Stimulated activated CD8-positive, alpha-beta memory T cell treated with anti-CD3 and anti-CD28 coated beads, Interleukin-7, amount 100 ng/mL, for 4 hours (primary cell): ENCODE results near the gene RASD1.
A peak's percentile ranks its signal among the peaks of the same experiment; 100 is the strongest.

ENCODE experiments used
- DNase-seq, 2 donors: peaks; one replicate each; pipeline ENCODE4 v3.0.0-alpha.2; 2020; ENCODE audit warnings: low read depth in 2 of 2

The RASD1 gene, protein sequence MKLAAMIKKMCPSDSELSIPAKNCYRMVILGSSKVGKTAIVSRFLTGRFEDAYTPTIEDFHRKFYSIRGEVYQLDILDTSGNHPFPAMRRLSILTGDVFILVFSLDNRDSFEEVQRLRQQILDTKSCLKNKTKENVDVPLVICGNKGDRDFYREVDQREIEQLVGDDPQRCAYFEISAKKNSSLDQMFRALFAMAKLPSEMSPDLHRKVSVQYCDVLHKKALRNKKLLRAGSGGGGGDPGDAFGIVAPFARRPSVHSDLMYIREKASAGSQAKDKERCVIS

DNA sequence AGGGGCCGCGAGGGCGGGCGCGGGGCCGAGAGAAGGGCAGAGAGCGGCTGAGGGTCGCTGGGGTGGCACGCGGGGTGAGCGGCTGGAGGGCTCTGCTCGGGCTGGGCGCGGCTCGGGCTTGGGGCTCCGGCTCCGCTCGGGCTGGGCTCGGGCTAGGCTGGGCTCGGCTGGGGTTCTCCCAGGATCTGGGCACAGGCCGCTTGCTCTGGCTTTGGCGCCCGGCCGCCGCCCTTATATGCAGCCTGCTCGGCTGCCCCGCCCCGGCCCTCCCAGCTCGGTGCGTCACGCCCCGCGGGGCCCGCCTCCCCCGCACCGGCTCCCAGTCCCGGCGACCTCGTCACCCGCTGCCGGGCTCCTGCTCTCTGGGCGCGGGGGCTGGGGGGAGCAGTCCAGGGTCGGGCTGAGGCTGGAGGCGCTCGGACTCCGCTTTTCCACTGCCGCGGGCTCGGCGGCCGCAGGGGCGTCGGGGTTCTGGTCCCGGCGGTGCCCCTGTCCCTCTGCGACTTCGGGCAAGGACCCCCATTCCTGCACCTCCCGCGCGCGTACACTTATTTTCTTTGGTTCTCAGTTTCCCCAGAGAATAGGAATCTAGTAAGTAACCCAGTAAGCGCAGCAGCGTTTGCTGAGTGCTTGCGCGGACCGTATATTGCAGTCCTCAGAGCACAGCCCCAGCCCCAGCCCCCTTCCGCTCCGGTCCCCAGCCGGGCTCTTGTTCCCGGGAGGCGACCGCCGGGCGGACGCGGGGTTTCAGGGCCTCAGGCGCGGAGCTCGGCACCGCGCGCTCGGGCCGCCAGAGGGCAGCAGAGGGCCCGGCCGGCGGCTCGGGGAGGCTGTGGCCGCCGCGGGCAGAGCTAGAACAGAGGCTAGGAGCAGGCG, at the start of gene RASD1:
Gene RASD1, minus strand, starts transcription at position 207 of the 876 bp plus-strand sequence. CDS start 214 bp downstream, outside the sequence.
- DNase-seq, result peak; percentile 48 to 73

DNA sequence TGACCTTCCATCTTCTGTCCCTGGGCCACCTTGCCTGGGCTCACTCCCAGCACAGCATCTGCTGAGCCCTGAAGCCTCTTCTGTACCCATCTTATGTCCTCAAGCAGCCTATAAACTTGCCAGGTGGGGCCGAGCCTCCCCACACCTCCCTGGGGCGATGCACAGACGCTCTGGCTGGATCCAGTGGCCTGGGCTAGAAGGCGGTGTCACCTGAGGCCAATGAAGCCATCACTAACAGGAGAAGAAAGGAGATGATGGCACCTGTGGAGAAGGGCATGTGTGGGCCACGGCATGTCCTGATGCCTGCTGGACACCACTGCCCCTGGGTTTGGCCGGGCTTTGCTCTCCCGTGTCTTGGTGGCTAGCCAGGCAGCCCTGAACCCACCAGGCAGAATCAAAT, 49.8 kb upstream of the RASD1 start:
- DNase-seq, result no peak

DNA sequence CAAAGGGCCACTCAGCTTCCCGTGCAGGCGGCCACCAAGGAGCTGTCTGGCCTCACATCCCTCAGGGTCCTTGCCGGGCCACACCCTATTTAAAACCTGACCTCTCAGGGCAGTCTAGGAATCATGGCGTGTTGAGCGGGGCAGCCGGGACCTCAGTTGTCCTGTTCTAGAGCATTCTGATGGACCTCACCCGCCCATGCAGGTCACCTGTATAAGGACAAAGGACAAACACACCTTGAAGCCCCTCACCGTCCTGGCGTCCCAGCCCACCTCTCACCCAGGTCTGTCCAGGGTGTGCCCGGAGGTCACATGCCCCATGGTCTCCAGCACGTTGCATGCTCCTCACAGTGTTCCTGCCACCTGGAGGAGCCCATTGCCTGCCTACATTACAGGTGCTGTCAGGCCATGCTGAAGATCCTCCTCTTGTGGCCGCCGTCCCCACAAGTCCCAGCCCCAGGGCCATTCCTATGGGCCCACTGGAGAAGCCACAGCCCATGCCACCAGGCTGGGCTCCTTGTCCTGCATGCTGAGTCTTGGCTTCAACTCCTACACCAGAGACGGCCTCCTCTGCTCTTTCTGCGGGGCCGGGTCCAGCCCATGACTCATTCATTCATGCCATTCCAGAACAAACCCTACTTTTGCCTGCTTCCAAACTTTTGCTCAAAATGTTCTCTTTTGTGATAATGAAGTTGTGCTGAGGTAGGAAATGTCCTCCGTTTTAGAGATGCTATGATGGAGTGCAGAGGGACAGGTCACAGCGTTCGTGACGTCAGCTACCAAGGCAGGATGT, 49.0 kb upstream of the RASD1 start:
- no peak for DNase-seq

DNA sequence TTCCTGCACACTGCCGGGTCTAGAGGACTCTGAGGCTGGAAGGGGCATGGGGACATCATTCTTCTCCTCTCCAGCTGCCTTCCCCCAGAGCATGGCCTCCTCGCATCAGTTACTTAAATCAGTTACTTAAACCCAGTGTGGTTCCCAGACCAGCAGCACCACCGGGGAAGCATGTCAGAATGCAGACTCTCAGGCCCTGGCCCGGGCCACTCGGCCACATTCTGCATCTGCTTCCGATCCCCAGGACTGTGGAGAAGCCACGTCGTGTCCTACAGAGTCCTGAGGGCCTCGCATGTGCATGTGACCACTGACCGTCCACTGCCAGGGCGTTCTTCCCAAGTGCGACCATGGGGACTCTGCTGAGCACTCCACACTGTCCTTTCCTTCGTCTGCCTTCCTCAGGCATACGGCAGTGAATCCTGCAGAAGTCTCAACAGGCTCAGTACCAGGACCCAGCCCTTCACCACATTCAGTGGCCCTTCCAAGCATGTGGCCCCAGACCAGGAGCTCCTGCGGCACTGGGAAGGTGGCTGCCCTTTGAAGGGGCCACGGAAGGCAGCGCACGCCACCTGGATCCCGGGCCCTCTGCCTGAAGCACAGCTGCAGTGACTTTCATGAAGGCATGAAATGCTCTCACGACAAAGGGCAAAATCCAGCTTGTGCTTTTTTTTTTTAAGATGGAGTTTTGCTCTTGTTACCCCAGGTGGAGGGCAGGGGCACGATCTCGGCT, 46.9 kb upstream of the RASD1 start:
- no peak for DNase-seq

DNA sequence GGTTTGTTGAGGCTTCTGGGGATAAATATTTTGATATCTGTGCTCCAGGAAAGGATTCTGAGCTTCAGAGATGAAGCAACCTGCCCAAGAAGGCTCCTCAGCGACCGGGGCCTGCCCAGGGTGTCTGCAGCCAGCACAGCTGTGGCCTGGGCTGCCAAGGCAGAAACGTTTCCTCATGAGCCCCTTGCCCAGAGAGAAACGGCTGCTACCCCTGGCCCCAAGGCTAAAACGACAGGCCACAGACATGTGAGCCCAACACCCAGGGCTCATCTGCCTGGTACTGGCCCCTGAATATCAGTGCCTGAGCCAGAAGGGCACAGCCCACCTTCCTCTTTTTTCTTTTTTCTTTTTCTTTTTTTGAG, 45.4 kb upstream of the RASD1 start:
- no peak for DNase-seq

DNA sequence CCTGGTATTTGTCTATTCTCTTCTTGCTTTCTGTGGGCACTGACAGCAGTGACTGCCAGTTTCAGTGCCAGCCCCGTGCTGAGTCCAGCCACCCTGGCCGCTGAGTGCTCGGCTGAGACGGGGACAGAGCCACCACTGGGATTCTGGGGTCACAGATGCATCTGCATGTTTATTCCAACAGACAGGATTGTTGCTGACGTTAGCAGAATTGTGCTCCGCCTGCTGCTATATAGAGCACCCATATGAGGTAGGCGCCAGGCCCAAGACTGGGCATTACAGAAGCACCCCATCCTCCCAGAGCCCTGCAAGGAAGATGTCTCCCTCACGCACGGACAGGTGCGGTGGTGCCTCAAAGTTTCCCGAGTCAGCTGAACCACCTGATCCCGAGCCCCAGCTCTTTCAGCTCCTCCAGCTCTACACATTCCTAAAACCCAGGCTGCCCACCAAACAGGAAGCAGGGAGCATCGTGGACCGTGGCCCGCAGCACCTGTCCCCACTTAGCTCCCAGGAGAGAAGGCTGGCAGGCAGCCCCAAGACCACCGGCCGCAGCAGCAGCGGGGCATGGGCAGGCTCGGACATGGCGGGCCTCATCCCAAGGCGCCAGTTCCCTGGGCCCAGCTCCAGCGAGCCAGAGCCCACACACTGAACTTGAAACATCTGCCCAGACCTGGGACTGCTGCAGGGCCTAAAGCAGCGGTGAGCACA, 44.9 kb upstream of the RASD1 start:
- no peak for DNase-seq

DNA sequence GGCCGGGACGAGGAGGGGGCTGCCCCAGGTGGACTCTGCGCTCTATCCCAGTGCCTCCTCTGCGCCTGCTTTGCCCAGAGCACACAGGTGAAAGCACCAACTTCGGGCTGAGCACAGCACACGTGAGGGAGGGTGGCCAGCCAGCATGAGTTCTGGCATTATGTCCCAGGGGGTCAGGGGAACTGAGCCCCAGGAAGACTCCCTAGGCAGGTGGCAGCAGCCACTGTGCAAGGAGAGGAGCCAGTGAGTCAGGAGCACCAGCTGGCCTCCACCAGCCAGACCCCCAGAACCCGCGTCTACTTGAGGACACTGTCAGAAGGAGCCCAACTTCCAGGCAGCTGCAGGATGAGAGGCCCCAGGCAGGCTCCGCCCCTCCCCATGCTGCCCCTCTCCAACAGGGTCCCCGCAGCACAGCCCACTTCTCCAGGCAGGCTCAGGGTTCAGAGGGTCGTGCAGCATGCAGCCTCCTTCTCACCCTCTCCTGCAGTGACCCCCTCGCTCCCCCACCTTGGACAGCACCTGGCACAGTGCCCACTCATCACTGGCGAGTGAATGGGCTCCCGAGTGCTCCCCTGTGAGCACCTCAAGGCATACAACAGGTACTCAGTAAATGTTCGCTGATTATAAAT, 44.2 kb upstream of the RASD1 start:
- DNase-seq, result no peak

DNA sequence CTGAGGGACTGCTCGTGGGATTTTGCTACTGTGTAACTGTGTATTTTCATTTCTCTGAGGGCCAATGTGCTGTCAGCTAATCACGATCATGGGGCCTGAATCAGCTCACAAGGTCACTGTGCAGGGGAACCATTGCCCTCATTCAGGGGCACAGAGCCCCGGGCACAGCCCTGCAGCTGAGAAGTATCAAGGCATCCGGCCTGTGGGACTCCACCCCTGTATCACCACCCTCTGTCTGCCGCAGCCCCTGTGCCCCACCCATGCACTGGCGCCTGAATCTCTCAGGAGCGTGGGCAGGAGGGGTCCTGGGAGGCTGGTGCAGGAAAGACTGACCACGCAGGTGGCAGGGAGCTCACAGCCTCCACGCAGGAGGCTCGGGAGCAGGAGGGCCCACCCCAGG, 43.4 kb upstream of the RASD1 start:
- no peak for DNase-seq

DNA sequence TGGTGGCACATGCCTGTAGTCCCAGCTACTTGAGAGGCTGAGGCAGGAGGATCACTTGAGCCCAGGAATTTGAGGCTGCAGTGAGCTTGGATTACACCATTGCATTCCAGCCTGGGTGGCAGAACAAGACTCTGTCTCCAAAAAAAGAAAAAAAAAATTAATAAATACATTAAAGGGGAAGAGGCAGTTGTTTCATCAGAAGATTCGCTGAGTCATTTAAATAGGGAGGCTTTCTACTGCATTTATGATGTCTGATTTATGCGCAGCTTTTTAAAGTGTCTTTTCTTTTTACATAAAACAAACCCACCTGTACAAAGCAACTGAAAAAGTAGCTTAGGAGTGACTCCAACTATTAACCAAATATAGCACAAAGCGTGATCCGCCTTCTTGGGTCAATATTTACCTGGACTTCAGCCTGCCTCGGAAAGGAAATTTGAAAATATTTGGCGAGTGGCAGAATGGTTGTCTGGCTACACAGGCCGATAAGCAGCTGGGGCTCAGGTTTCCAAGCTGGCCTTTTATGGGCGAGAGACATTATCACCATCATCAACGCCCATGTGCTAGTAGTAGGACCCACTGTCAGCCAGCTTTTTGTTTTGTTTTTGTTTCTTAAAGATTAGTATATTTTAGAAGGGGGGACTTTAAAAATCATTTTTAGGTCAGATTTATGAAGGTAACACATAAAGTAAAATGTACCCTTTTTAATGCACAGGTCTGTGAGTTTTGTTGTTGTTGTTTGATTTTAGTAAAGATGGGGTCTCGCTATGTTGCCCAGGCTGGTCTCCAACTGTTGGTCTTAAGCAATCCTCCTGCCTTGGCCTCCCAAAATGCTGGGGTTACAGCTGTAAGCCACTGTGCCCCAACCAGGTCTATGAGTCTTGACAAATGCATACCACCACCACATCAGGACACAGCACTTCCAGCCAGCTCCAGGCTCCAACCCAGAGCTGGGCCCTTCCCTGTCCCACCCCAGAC, 42.5 kb upstream of the RASD1 start:
- no peak for DNase-seq

DNA sequence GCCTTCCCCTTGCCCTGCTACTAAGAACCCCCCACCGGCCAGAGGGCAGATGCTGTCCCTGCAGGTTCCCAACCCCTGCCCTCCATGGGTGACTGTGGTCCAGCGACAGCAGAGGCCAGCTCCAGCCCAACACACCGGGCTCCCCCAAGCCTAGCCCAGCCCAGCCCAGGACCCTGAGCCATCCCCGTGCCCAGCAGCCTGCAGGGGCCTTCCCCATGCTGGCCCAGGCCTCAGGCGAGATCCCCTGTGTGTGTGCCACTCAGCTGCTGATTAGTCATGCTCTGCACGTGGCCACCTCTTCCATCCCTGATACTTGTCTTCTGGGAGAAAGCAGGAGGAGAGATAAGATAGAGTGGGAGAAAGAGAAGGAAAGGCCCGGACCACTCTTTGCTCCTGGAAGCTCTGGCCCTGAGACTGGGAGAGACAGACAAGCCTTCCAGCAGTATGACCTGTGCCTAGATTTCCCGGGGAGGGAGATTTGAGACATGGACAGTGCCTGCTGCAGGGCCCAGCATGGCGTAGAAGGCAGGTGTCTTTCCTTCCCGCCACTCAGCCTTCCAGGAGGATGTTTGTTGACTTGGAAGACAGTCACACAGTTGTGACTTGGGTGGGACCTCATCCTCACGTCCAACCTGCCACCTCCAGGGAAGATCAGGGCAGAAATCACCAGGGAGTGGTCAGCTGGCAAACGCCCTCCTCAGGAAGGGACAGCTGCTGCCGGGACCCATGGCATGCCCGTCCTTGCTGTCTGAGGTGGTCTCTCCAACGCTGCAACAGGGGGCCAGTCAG, 41.3 kb upstream of the RASD1 start:
- DNase-seq, result no peak

DNA sequence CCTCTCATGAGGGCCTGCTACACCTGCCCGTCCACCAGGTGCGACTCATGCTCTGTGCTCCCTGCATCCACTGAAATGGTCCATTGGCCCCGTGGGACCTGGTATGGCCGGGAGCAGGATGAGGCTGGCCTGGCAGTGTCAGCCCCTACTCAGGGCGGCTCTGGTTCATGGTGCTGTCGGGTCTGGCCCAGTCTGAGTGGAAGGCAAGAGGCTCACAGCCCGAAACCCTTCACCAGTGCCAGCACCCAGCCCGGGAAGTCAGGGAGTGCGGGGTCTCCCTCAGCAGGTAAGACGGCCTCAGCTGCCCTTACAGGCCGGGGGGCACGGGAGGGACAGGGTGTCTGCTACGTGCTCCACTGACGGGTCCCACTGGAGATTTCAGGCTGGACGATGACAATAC, 40.5 kb upstream of the RASD1 start:
- DNase-seq, result no peak

DNA sequence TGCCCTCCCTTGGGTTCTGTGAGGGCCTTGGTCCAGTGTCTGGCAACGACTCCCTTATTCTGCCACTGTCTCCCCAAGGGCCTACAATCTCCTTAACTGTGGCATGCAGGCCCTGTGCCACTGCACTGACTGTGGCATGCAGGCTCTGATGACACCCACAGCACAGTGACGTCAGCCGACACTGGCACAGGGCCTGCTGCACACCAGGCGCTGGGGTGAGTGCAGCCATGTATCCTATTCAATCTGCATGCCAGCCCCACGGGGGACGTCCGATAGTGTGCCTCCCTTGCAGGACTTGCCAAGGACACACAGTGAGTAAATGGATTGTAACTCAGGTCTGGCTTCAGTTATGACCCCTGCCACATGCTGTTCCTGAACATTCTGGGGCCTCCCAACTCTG, 39.8 kb upstream of the RASD1 start:
- no peak for DNase-seq

DNA sequence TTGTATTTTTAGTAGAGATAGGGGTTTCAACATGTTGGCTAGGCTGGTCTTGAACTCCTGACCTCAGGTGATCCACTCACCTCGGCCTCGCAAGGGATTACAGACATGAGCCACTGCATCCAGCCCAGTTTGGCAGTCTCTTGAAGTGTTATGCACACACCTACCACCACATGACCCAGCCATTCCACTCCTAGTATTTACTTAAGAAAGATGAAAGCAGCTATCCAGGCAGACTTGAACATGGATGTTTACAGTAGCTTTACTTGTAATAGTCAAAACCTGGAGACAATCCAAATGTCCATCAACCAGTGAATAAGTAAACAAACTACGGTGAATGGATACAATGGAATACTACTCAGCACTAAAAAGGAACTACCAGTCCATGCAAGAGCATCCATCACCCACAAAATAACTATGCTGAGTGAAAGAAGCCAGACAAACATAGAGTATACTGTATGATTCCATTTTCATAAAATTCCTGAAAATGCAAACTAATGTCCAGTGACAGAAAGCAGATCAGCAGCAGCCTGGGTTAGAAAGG, 37.8 kb upstream of the RASD1 start:
- no peak for DNase-seq

DNA sequence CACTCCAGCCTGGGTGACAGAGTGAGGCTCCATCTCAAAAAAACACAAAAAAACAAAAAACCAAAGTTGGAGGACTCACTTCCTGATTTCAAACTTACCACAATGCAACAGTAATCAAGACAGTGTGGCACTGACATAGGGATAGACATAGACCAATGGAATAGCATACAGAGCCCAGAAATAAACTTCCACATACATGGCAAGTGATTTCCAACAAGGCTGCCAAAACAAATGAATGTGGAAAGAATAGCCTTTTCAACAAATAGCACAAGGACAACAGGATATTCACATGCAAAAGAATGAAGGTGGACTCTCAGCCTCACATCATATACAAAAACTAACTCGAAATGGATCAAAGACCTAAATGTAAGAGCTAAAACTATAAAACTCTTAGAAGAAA, 36.8 kb upstream of the RASD1 start:
- no peak for DNase-seq

DNA sequence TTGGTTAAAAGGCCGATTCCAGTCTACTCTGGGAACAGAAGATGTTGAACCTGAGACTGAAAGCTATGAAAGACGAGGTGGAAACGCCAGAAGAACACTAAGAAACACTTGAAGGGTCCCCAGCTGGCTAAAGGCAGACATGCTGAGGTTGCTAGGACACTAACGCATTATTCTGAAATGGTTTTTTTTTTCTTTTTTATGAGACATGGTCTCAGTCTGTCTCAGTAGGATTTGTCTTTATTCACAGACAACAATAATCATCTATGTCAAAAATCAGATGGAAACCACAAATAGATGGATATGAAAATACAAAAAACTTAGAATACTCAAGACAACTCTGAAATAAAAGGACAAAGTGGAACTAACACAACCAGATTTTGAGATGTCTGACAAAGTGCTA, 35.0 kb upstream of the RASD1 start:
- DNase-seq, result no peak

DNA sequence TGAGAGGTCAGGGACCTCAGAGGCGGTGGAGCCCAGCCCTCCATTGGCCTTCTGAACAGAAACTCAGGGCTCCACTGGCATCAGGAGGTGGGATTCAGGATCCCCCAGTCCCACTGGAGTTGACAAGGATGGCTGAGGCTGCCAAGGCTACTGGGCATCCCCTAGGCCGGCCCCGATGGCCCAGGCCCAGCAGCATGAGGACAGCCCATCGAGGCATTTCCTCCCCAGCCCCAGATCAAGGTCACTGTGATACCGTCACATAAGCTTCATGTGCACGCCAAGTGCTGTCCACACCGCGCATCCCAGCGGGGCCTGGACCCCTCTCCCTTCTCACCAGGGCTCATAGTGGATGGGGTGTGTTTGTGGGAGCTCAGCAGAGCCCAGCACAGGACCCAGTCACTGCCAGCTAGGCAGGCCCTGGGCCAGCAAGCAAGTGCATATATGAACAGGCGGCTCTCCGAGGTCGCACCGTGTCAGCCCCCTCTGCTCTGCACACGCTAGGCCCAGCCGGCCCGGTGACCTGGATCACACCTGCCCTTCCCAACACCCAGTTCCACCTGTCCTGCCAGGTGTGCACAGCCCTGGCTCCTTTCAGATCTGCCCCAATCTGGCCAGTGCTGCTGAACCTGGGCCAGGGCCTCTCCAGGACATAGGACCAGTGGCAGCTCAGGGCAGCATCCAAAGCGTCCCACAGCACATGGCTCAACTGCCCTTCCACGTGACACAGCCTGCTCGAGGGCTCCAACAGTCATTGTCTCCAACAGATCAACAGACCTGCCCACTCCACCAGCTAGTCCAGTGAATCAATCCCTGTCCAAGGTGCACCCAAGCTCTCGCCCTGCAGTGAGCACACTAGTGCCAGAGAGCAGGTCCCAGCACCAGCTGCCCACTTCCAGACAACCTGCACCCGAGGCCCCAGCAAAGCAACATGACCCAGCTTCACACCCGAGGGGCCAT, 32.8 kb upstream of the RASD1 start:
- DNase-seq, result no peak

DNA sequence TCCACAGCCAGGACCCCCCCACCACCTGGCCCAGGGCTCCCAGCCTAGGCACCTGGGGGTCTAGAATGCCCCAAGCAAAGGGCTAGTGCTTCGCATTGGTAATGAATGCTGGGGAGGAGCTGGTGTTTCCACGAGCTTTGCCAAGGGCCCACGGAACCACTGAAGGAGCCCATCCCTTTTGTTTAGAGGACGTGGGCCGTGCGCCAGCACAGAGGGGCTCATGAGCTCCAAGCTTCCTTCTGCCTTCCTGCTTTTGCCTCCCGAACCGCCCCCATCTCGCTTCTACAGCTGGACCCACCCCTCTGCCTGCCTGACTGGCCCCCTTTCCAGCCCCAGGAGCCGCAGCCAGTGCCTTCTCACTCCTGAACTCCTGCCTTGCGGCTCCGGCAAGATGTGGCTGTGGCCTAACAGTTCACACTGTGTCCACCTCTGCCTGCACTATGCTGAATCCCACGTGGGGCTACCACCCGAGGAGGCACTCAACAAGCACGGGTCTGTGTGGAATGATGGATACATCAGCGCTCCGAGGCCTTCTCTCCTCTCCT, 31.8 kb upstream of the RASD1 start:
- no peak for DNase-seq
